Adrenal gland (tissue), 12 donors: ENCODE data around the gene CAMTA1. TPM values are rescaled to one million over a fixed set of nuclear protein-coding genes. Genes with fewer than 3 reads are reported as not detected.

ENCODE experiments used
- DNase-seq, 7 donors: peaks; one replicate each; pipeline ENCODE4 v3.0.0-alpha.2; 2019 to 2020
- H3K27ac ChIP-seq, 5 donors: fragments of 200-600 bp; sonication (generic) in 4 of 5; 1 replicate in 3 of 5; 2 replicates in 2 of 5; pipeline versions ENCODE4 v1.5.1 to v1.8.0; 2016 to 2020; ENCODE audit warnings: mild to moderate bottlenecking in 1 of 5
- H3K27me3 ChIP-seq: fragments of 200-600 bp; 2 replicates; pipeline ENCODE4 v1.8.0; 2021
- H3K36me3 ChIP-seq, 2 donors: fragments of 200-600 bp; replicated peaks in 1 of 2; 1 replicate in 1 of 2; 2 replicates in 1 of 2; pipeline versions ENCODE4 v1.5.1 to v1.8.0; 2018 to 2022
- H3K4me1 ChIP-seq, 2 donors: fragments of 200-600 bp; replicated peaks in 1 of 2; 1 replicate in 1 of 2; 2 replicates in 1 of 2; pipeline versions ENCODE4 v1.5.1 to v1.8.0; 2018 to 2021
- H3K4me3 ChIP-seq, 4 donors: fragments of 200-600 bp; sonication (generic) in 3 of 4; one replicate each; pipeline ENCODE4 v1.5.1; 2016 to 2018
- H3K9me3 ChIP-seq, 3 donors: fragments of 200-600 bp; sonication (generic) in 1 of 3; replicated peaks in 1 of 3; 1 replicate in 2 of 3; 2 replicates in 1 of 3; pipeline versions ENCODE4 v1.5.1 to v1.8.0; 2016 to 2021
- CTCF ChIP-seq, 6 experiments: fragments of 450-650 bp in 4 of 6; fragments of 200-600 bp in 2 of 6; sonication (generic) in 1 of 6; IDR thresholded peaks; 1 replicate in 5 of 6; 2 replicates in 1 of 6; pipeline versions ENCODE4 v1.5.1 to v1.8.0; 2016 to 2021; ENCODE audit warnings: antibody characterized with exemption in 6 of 6, mild to moderate bottlenecking in 2 of 6, moderate library complexity in 1 of 6
- POLR2A ChIP-seq, 2 donors: fragments of 450-650 bp; IDR thresholded peaks; one replicate each; pipeline ENCODE4 v1.6.1; 2017; ENCODE audit warnings: antibody characterized with exemption in 2 of 2, mild to moderate bottlenecking in 2 of 2, moderate library complexity in 1 of 2
- WGBS, 4 donors: extraction: QIAGEN DNeasy Blood & Tissue Kit in 2 of 4; methylation state at CpG; one replicate each; pipeline versions ENCODE4 v1.1.5 to v1.1.7; 2013 to 2017; 5-methylcytosine and 5-hydroxymethylcytosine counted together
- intact Hi-C, 2 donors: fragments of 100-400 bp; cut with DNase I; formaldehyde crosslinking; loops; one replicate each; pipeline versions ENCODE4 v1.14.1 to v1.15.0; 2022 to 2023
- polyA plus RNA-seq, 3 donors: library from polyadenylated mRNA; stranded (reverse); fragments of 200-250 nt in 2 of 3; fragments of 350-450 nt in 1 of 3; fragmentation: Illumina TruSeq in 1 of 3; extraction: RNeasy Lipid Tissue Mini Kit (QIAGEN cat#74804) in 1 of 3; gene quantifications; one replicate each; pipeline ENCODE4 v1.2.3, GENCODE V29; 2013 to 2014
- total RNA-seq, 9 donors: library from RNA; depleted of rRNA in 4 of 9; stranded (reverse); fragments of >200 nt in 4 of 9; fragments of 120-200 nt in 1 of 9; fragmentation: NEBNext Ultra II Directional in 1 of 9; extraction: Animal tissue kit (Norgen Biotek cat#: 25700) in 1 of 9; gene quantifications; one replicate each; pipeline versions ENCODE4 v1.1.0 to v1.2.4, GENCODE V29; 2013 to 2023
- donor health status: healthy with polysubstance abuse.
- donor health status: Bipolar disorder and iron deficiency.
- donor health status: DM: yes; HTN: yes; CAD: no.
- donor health status: DM: no; HTN: no; CAD: no.
- donor health status: DM: no; HTN: no; CAD: no.
- donor health status: DM: yes; HTN: yes; CAD: no.

The CAMTA1 gene
- total and polyA plus RNA-seq, 12 donors, result 62.9 to 141 (median 96.9) TPM

- H3K27ac ChIP-seq, result no peak overlapping the region
- H3K4me3 ChIP-seq, result no peak overlapping the region
- TF ChIP-seq CTCF (IDR thresholded peaks at IDR 0.05) (no peak), POLR2A (IDR thresholded peaks at IDR 0.05) (no peak)
- no peaks in the 10 kb centered on the region for H3K4me1 ChIP-seq
- intact Hi-C loops, result no loop called here
- DNase-seq, result peak in 1 of 7 donors; percentile 16
- no peaks in the 10 kb centered on the region for H3K36me3 ChIP-seq
- no peaks in the 10 kb centered on the region for H3K9me3 ChIP-seq
- 64 to 78% (median 73%) methylated on average over 7 of the region's 7 CpGs for WGBS, 4 donors
- H3K27me3 ChIP-seq, result no peaks in the 10 kb centered on the region
Observed at GRCh38 chr1:6905790-6906189, 120.5 kb downstream of the CAMTA1 start.

GRCh38 chr1:6906783-6907182 is 121.5 kb downstream of the CAMTA1 start:
- Histone ChIP-seq H3K27me3 (no peaks in the 10 kb centered on the region), H3K4me1 (no peaks in the 10 kb centered on the region), H3K4me3 (no peak overlapping the region), H3K36me3 (no peaks in the 10 kb centered on the region), H3K27ac (no peak overlapping the region), H3K9me3 (no peaks in the 10 kb centered on the region)
- DNase-seq, result peak in 1 of 7 donors; percentile 17
- 29 to 56% (median 41%) methylated on average over 7 of the region's 7 CpGs for WGBS, 4 donors
- intact Hi-C loops, result no loop called here
- TF ChIP-seq POLR2A (IDR thresholded peaks at IDR 0.05) (no peak), CTCF (IDR thresholded peaks at IDR 0.05) (no peak)

GRCh38 chr1:6907201-6907600 is 121.9 kb downstream of the CAMTA1 start:
- WGBS, 4 donors, result 43 to 51% (median 49%) methylated on average over 8 to 12 of the region's 12 CpGs

GRCh38 chr1:6907676-6908434 is 122.6 kb downstream of the CAMTA1 start:
- WGBS, 4 donors, result 74 to 87% (median 82%) methylated on average over 14 to 21 of the region's 21 CpGs
- Histone ChIP-seq H3K27me3 (no peaks in the 10 kb centered on the region), H3K27ac (no peak overlapping the region), H3K9me3 (no peaks in the 10 kb centered on the region), H3K36me3 (no peaks in the 10 kb centered on the region), H3K4me1 (no peaks in the 10 kb centered on the region), H3K4me3 (no peak overlapping the region)
- no peak for DNase-seq
- TF ChIP-seq CTCF (IDR thresholded peaks at IDR 0.05) (no peak), POLR2A (IDR thresholded peaks at IDR 0.05) (no peak)
- intact Hi-C loops, result no loop called here

More at GRCh38 chr1:6907201-6907600, 121.9 kb downstream of the CAMTA1 start:
- H3K27me3 ChIP-seq, result no peaks in the 10 kb centered on the region
- H3K27ac ChIP-seq, result no peak overlapping the region
- H3K4me1 ChIP-seq, result no peaks in the 10 kb centered on the region
- TF ChIP-seq CTCF (IDR thresholded peaks at IDR 0.05), result no peak
- TF ChIP-seq POLR2A (IDR thresholded peaks at IDR 0.05), result no peak
- H3K36me3 ChIP-seq, result no peaks in the 10 kb centered on the region
- intact Hi-C loops, result no loop called here
- no peak for DNase-seq
- no peak overlapping the region for H3K4me3 ChIP-seq
- no peaks in the 10 kb centered on the region for H3K9me3 ChIP-seq
